HepG2 (cell line): Measurements from ENCODE around the gene DNLZ. TPM values are rescaled to one million over a fixed set of nuclear protein-coding genes. Genes with fewer than 3 reads are reported as not detected.

Experiments used
- ATAC-seq: fragments of 200-7000 bp; cut with Tn5 transposase; 3 replicates; pipeline ENCODE4 v1.9.1; 2020; ENCODE audit warnings: mild to moderate bottlenecking, moderate library complexity
- BruUV-seq: library from RNA; stranded (reverse); fragments of 400-500 nt; replicated peaks from 2 replicates; lab custom pipeline; 2021; lab: Mats Ljungman, UMichigan
- CTCF ChIA-PET: fragments of 300-600 bp; formaldehyde crosslinking; extraction: SDS; loops from one replicate; lab custom pipeline; 2021; ENCODE audit warnings: low total read pairs, inconsistent platforms, low intra/inter-chr PET ratio; lab: Yijun Ruan, JAX
- POLR2A ChIA-PET: fragments of 350-600 bp; sonication (Branson Sonifier 250); formaldehyde crosslinking; loops from one replicate; lab custom pipeline; 2020; ENCODE audit warnings: antibody characterized with exemption, inconsistent platforms; lab: Yijun Ruan, JAX
- DNase-seq: peaks from one replicate; pipeline ENCODE4 v3.0.0-alpha.2; 2015; ENCODE audit warnings: low spot score
- FAIRE-seq: peaks from 3 replicates; lab custom pipeline; 2011; peaks lifted over from hg19 to GRCh38; lab: Jason Lieb, UNC
- H2AFZ ChIP-seq: one replicate; pipeline ENCODE4 v1.6.1; 2011; ENCODE audit warnings: low read length, inconsistent platforms
- H3K27ac ChIP-seq: fragments of 300-600 bp; 3 replicates; pipeline ENCODE4 v1.8.0; 2011; ENCODE audit warnings: mixed run types, mild to moderate bottlenecking, mixed read lengths, low read length, inconsistent platforms; ENCODE audit not compliant: insufficient read depth; ENCODE audit errors: extremely low read length
- H3K27me3 ChIP-seq, 2 experiments: fragments of 200-600 bp in 1 of 2; 2 replicates in 1 of 2; 3 replicates in 1 of 2; pipeline versions ENCODE4 v1.6.0 to v1.8.0; 2011; ENCODE audit warnings: low read length in 2 of 2, mild to moderate bottlenecking in 2 of 2, moderate library complexity in 2 of 2, inconsistent platforms in 1 of 2; ENCODE audit not compliant: insufficient read depth in 2 of 2, control insufficient read depth in 1 of 2
- H3K36me3 ChIP-seq, 2 experiments: fragments of 200-600 bp in 1 of 2; replicated peaks in 1 of 2; 2 replicates in 1 of 2; 3 replicates in 1 of 2; pipeline versions ENCODE4 v1.5.1 to v1.8.0; 2011; ENCODE audit warnings: low read length in 2 of 2, inconsistent platforms in 1 of 2; ENCODE audit not compliant: insufficient read depth in 2 of 2, control insufficient read depth in 1 of 2
- H3K4me1 ChIP-seq: 2 replicates; pipeline ENCODE4 v1.5.1; 2012; ENCODE audit warnings: low read length, inconsistent platforms; ENCODE audit not compliant: insufficient read depth
- H3K4me2 ChIP-seq: 2 replicates; pipeline ENCODE4 v1.6.0; 2011; ENCODE audit warnings: low read depth, low read length, inconsistent platforms
- H3K4me3 ChIP-seq, 3 experiments: fragments of 200-600 bp in 1 of 3; sonication (generic), shearing (Covaris generic) in 1 of 3; replicated peaks in 1 of 3; 2 replicates each; pipeline ENCODE4 v1.5.1; 2011 to 2016; ENCODE audit warnings: low read length in 3 of 3, inconsistent platforms in 2 of 3, low read depth in 2 of 3, mild to moderate bottlenecking in 2 of 3, control low read depth in 1 of 3, mixed read lengths in 1 of 3; ENCODE audit not compliant: insufficient read depth in 1 of 3
- H3K79me2 ChIP-seq: one replicate; pipeline ENCODE4 v1.6.1; 2011; ENCODE audit warnings: low read length, inconsistent platforms; ENCODE audit not compliant: insufficient read depth
- H3K9ac ChIP-seq: 2 replicates; pipeline ENCODE4 v1.6.0; 2011; ENCODE audit warnings: mild to moderate bottlenecking, low read depth, low read length, inconsistent platforms; ENCODE audit not compliant: insufficient read depth
- H3K9me3 ChIP-seq: 2 replicates; pipeline ENCODE4 v1.5.1; 2012; ENCODE audit warnings: mild to moderate bottlenecking, low read length
- H4K20me1 ChIP-seq: 2 replicates; pipeline ENCODE4 v1.6.0; 2011; ENCODE audit warnings: inconsistent platforms, mild to moderate bottlenecking, low read length, moderate library complexity; ENCODE audit not compliant: insufficient read depth
- ARID2 ChIP-seq: sonication (generic); formaldehyde crosslinking; IDR thresholded peaks from 2 replicates; pipeline ENCODE4 v1.8.1; 2022; ENCODE audit warnings: mild to moderate bottlenecking, missing genetic modification reagents, borderline replicate concordance
- FOXK2 ChIP-seq: fragments of 450-650 bp; IDR thresholded peaks from 2 replicates; pipeline ENCODE4 v1.6.1; 2016
- FOXP1 ChIP-seq, 2 experiments: fragments of 450-650 bp in 1 of 2; IDR thresholded peaks; 2 replicates each; pipeline ENCODE4 v1.6.1; 2017 to 2018; ENCODE audit warnings: antibody characterized with exemption in 1 of 2
- HOXA9 ChIP-seq: sonication (generic); formaldehyde crosslinking; IDR thresholded peaks from 2 replicates; pipeline ENCODE4 v1.8.1; 2022; ENCODE audit warnings: missing genetic modification reagents, mild to moderate bottlenecking, moderate library complexity, borderline replicate concordance
- ZNF207 ChIP-seq: fragments of 450-650 bp; IDR thresholded peaks from 2 replicates; pipeline ENCODE4 v1.6.1; 2016; ENCODE audit warnings: antibody characterized with exemption, borderline replicate concordance
- ZNF546 ChIP-seq: sonication (generic); formaldehyde crosslinking; conservative IDR thresholded peaks from 2 replicates; pipeline ENCODE4 v1.8.1; 2023; ENCODE audit warnings: mild to moderate bottlenecking, missing genetic modification reagents
- ZNF746 ChIP-seq: sonication (generic); formaldehyde crosslinking; IDR thresholded peaks from 2 replicates; pipeline ENCODE4 v1.8.0; 2022; ENCODE audit warnings: mild to moderate bottlenecking, missing genetic modification reagents
- WGBS: methylation state at CpG from one replicate; pipeline ENCODE4 v1.1.6; 2017; ENCODE audit warnings: low lambda C conversion rate; 5-methylcytosine and 5-hydroxymethylcytosine counted together
- in situ Hi-C: cut with HindIII; loops from 2 replicates; pipeline ENCODE4 v1.10.0; 2017; ENCODE audit warnings: low pct_unique_long_range_greater_than_20kb; ENCODE audit not compliant: extremely low pct_ligation_motif_present
- intact Hi-C: fragments of 100-400 bp; cut with micrococcal nuclease; formaldehyde crosslinking; loops from one replicate; pipeline ENCODE4 v1.10.0; 2022; ENCODE audit not compliant: unreplicated experiment
- polyA plus RNA-seq, 8 experiments: library from polyadenylated mRNA; depleted of rRNA in 3 of 8; stranded (reverse) in 7 of 8; unstranded in 1 of 8; fragments of >200 nt; fragmentation: Illumina TruSeq in 4 of 8; extraction: Trizol in 4 of 8; gene quantifications; 2 replicates each; pipeline versions ENCODE4 v1.2.1 to v1.2.3, GENCODE V29; 2011 to 2016; ENCODE audit warnings: low read depth in 4 of 8, missing spikeins in 1 of 8, mixed read lengths in 1 of 8; ENCODE audit not compliant: insufficient read depth in 1 of 8
- total RNA-seq, 5 experiments: library from RNA; depleted of rRNA; stranded (reverse); fragments of >200 nt; fragmentation: Illumina TruSeq; extraction: Trizol; gene quantifications; 2 replicates each; pipeline ENCODE4 v1.2.3, GENCODE V29; 2016; ENCODE audit warnings: low read depth in 1 of 5
- TF ChIP-seq, protein P1 (sequence below): sonication (generic); formaldehyde crosslinking; IDR thresholded peaks from 2 replicates; pipeline ENCODE4 v1.4.0; 2020; ENCODE audit warnings: missing genetic modification reagents
- TF ChIP-seq, protein P2 (sequence below): fragments of 450-650 bp; IDR thresholded peaks from 2 replicates; pipeline ENCODE4 v1.6.1; 2016
- TF ChIP-seq, protein P3 (sequence below): sonication (generic); formaldehyde crosslinking; IDR thresholded peaks from 2 replicates; pipeline ENCODE4 v1.4.0; 2020; ENCODE audit warnings: mild to moderate bottlenecking, low read depth, missing genetic modification reagents
- TF ChIP-seq, protein P4 (sequence below): IDR thresholded peaks from 2 replicates; pipeline ENCODE4 v1.6.1; 2016; ENCODE audit warnings: missing biosample characterization, missing genetic modification reagents, low read depth

DNLZ gene
- total and polyA plus RNA-seq, 2 of the 13 experiments (the other 11 are each of a cell fraction or from before 2014, with no cell fraction given) = 3.4 to 8.0 TPM

DNA sequence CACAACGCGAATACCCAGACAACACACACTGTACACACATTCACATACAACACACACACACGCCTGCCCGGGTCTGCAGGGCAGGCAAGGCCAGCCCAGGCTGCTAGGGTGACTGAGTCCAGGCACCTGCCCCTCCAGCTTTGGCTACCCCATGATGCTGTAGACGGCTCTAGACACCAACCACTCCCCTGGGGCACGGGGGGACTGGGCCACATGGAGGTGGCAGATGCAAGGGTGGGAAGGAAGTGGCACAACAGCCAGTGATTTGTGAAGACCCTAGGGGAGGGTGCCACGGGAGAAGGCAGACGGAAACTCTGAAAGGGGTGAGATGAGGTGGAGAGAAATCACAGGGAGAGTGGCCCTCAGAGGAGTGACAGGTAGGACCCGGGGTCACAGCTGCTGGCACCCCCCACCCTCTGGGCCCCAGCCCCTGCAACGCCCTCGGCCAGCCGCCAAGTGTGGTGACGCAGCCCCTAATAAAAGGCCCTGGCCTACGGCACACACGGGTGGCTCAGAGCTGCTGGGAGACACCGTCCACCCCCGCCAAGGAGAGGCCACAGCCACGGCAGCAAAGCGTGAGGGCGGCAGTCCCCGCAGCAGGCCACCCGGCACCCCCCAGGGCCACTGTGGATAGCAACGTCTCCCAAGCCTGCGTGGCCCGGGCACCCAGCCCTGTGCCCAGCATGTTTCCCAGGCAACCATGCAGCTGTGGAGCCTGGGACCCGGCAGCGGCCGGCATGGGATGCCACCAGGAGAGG, 53.1 kb downstream of the DNLZ start (continued):
- TF ChIP-seq, protein P1, sequence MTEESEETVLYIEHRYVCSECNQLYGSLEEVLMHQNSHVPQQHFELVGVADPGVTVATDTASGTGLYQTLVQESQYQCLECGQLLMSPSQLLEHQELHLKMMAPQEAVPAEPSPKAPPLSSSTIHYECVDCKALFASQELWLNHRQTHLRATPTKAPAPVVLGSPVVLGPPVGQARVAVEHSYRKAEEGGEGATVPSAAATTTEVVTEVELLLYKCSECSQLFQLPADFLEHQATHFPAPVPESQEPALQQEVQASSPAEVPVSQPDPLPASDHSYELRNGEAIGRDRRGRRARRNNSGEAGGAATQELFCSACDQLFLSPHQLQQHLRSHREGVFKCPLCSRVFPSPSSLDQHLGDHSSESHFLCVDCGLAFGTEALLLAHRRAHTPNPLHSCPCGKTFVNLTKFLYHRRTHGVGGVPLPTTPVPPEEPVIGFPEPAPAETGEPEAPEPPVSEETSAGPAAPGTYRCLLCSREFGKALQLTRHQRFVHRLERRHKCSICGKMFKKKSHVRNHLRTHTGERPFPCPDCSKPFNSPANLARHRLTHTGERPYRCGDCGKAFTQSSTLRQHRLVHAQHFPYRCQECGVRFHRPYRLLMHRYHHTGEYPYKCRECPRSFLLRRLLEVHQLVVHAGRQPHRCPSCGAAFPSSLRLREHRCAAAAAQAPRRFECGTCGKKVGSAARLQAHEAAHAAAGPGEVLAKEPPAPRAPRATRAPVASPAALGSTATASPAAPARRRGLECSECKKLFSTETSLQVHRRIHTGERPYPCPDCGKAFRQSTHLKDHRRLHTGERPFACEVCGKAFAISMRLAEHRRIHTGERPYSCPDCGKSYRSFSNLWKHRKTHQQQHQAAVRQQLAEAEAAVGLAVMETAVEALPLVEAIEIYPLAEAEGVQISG (CRISPR knock-in tag) = no peak
- no peak for TF ChIP-seq ZNF546 (CRISPR knock-in tag)
- TF ChIP-seq ARID2 (CRISPR knock-in tag) = no peak
- TF ChIP-seq, all 625 proteins: peak for 0

DNA sequence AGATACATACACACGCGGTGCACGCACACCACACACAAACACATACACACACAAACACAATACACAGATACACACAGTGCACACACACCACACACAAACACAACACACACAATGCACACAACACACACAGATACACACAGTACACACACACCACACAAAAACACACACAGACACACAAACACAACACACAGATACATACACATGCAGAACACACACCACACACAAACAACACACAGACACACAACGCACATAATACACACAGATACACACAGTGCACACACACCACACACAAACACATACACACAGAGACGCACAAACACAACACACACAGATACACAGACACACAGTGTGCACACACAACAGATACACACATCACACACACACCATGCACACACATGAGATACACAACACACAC, 53.7 kb downstream of the DNLZ start:
- 75% methylated on average over 4 of the region's 5 CpGs for WGBS
- in situ Hi-C loops (no loop called here), intact Hi-C loops (no loop called here)
- BruUV-seq = no TSS peak
- H3K4me3 ChIP-seq = no peak overlapping the region
- POLR2A ChIA-PET = no interaction called here
- H3K27ac ChIP-seq = no peak overlapping the region
- H3K4me1 ChIP-seq = peaks cover 50% of the 10 kb centered on the region
- H4K20me1 ChIP-seq = no peaks in the 10 kb centered on the region
- peaks cover 3 to 17% of the 10 kb centered on the region in 2 experiments; a peak in 4 of 5 replicates for H3K27me3 ChIP-seq
- H3K9me3 ChIP-seq = peaks cover 3% of the 10 kb centered on the region
- CTCF ChIA-PET = no interaction called here
- no peak for ATAC-seq
- H2AFZ ChIP-seq = no peak overlapping the region
- no peak overlapping the region for H3K9ac ChIP-seq
- no peaks in the 10 kb centered on the region for H3K36me3 ChIP-seq
- no peaks in the 10 kb centered on the region for H3K79me2 ChIP-seq
- FAIRE-seq = no peak
- no peak for DNase-seq
- no peak overlapping the region for H3K4me2 ChIP-seq
- TF ChIP-seq, protein P2, sequence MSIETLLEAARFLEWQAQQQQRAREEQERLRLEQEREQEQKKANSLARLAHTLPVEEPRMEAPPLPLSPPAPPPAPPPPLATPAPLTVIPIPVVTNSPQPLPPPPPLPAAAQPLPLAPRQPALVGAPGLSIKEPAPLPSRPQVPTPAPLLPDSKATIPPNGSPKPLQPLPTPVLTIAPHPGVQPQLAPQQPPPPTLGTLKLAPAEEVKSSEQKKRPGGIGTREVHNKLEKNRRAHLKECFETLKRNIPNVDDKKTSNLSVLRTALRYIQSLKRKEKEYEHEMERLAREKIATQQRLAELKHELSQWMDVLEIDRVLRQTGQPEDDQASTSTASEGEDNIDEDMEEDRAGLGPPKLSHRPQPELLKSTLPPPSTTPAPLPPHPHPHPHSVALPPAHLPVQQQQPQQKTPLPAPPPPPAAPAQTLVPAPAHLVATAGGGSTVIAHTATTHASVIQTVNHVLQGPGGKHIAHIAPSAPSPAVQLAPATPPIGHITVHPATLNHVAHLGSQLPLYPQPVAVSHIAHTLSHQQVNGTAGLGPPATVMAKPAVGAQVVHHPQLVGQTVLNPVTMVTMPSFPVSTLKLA = peak; percentile 17; the same call in 1 of the 2 replicates
- no peak for TF ChIP-seq HOXA9 (CRISPR knock-in tag)
- TF ChIP-seq, protein P3, sequence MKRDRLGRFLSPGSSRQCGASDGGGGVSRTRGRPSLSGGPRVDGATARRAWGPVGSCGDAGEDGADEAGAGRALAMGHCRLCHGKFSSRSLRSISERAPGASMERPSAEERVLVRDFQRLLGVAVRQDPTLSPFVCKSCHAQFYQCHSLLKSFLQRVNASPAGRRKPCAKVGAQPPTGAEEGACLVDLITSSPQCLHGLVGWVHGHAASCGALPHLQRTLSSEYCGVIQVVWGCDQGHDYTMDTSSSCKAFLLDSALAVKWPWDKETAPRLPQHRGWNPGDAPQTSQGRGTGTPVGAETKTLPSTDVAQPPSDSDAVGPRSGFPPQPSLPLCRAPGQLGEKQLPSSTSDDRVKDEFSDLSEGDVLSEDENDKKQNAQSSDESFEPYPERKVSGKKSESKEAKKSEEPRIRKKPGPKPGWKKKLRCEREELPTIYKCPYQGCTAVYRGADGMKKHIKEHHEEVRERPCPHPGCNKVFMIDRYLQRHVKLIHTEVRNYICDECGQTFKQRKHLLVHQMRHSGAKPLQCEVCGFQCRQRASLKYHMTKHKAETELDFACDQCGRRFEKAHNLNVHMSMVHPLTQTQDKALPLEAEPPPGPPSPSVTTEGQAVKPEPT (CRISPR knock-in tag) = no peak
- TF ChIP-seq ZNF207 = 0 out of 2 replicates have a peak, but pooled peaks have one; percentile 19
- TF ChIP-seq FOXK2 = 0 out of 2 replicates have a peak, but pooled peaks have one; percentile 18
- TF ChIP-seq ZNF746 = no peak
- TF ChIP-seq, protein P4, sequence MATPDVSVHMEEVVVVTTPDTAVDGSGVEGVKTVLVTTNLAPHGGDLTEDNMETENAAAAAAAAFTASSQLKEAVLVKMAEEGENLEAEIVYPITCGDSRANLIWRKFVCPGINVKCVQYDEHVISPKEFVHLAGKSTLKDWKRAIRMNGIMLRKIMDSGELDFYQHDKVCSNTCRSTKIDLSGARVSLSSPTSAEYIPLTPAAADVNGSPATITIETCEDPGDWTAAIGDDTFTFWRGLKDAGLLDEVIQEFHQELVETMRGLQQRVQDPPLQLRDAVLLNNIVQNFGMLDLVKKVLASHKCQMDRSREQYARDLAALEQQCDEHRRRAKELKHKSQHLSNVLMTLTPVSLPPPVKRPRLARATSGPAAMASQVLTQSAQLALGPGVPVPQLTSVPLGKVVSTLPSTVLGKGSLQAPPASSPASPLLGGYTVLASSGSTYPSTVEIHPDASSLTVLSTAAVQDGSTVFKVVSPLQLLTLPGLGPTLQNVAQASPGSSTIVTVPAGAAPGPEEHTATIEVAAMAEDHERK = no peak
- TF ChIP-seq FOXP1 (IDR thresholded peaks at IDR 0.05) = peak; percentile 57
- TF ChIP-seq FOXP1 (CRISPR knock-in tag; IDR thresholded peaks at IDR 0.05) = no peak
